ENCODE data around the gene LRRC28. TPM values are rescaled to one million over a fixed set of nuclear protein-coding genes. Genes with fewer than 3 reads are reported as not detected.

The LRRC28 gene
- total RNA-seq, 1 donor from 2014 or later, result 23.8 TPM

GRCh38 chr15:99273801-99274200, 22.5 kb downstream of the LRRC28 start:
- intact Hi-C loops (cut with DNase I), result loop anchor here (10.0 kb wide), 1 partner anchor 481 kb away; no protein-coding TSS in a partner anchor
- TF ChIP-seq POLR2A (IDR thresholded peaks at IDR 0.05) (no peak), CTCF (IDR thresholded peaks at IDR 0.05) (no peak), POLR2AphosphoS5 (IDR thresholded peaks at IDR 0.05; ENCODE audit: insufficient read depth in 1 of 2, low read depth in 1 of 2) (no peak)

GRCh38 chr15:99275061-99275460, 23.8 kb downstream of the LRRC28 start:
- TF ChIP-seq CTCF (IDR thresholded peaks at IDR 0.05), result no peak
- TF ChIP-seq POLR2AphosphoS5 (IDR thresholded peaks at IDR 0.05; ENCODE audit: insufficient read depth in 1 of 2, low read depth in 1 of 2), result no peak
- no peak for TF ChIP-seq POLR2A (IDR thresholded peaks at IDR 0.05)
- Histone ChIP-seq H3K9me3 (no peaks in the 10 kb centered on the region), H3K27me3 (no peaks in the 10 kb centered on the region), H3K4me3 (no peak overlapping the region), H3K36me3 (no peaks in the 10 kb centered on the region), H3K4me1 (no peaks in the 10 kb centered on the region), H3K27ac (no peak overlapping the region)
- intact Hi-C loops (cut with DNase I), result loop anchor here (10.0 kb wide), 1 partner anchor 480 kb away; no protein-coding TSS in a partner anchor
- DNase-seq (ENCODE audit: extremely low spot score in 2 of 2), result no peak

More at GRCh38 chr15:99273801-99274200, 22.5 kb downstream of the LRRC28 start:
- no peak for DNase-seq (ENCODE audit: extremely low spot score in 2 of 2)
- H3K9me3 ChIP-seq, result no peaks in the 10 kb centered on the region
- H3K4me3 ChIP-seq, result no peak overlapping the region
- H3K27ac ChIP-seq, result no peak overlapping the region
- H3K4me1 ChIP-seq, result no peaks in the 10 kb centered on the region
- no peaks in the 10 kb centered on the region for H3K27me3 ChIP-seq
- no peaks in the 10 kb centered on the region for H3K36me3 ChIP-seq

GRCh38 chr15:99275525-99276128, 24.3 kb downstream of the LRRC28 start:
- no peak for DNase-seq (ENCODE audit: extremely low spot score in 2 of 2)
- intact Hi-C loops (cut with DNase I), result loop anchor here (10.0 kb wide), 1 partner anchor 479 kb away; no protein-coding TSS in a partner anchor
- H3K27ac ChIP-seq, result no peak overlapping the region
- H3K4me3 ChIP-seq, result no peak overlapping the region
- TF ChIP-seq CTCF (IDR thresholded peaks at IDR 0.05) (no peak), POLR2A (IDR thresholded peaks at IDR 0.05) (no peak)
- no peaks in the 10 kb centered on the region for H3K4me1 ChIP-seq
- H3K9me3 ChIP-seq, result no peaks in the 10 kb centered on the region
- H3K27me3 ChIP-seq, result no peaks in the 10 kb centered on the region
- no peaks in the 10 kb centered on the region for H3K36me3 ChIP-seq

GRCh38 chr15:99279290-99279689, 28.0 kb downstream of the LRRC28 start:
- Histone ChIP-seq H3K27ac (no peak overlapping the region), H3K4me3 (no peak overlapping the region), H3K9me3 (no peaks in the 10 kb centered on the region), H3K36me3 (no peaks in the 10 kb centered on the region), H3K4me1 (no peaks in the 10 kb centered on the region), H3K27me3 (no peaks in the 10 kb centered on the region)
- intact Hi-C loops (cut with DNase I), result loop anchor here (10.0 kb wide), 1 partner anchor 476 kb away; no protein-coding TSS in a partner anchor
- DNase-seq (ENCODE audit: extremely low spot score in 2 of 2), result no peak
- TF ChIP-seq POLR2A (IDR thresholded peaks at IDR 0.05) (no peak), CTCF (IDR thresholded peaks at IDR 0.05) (no peak), POLR2AphosphoS5 (IDR thresholded peaks at IDR 0.05; ENCODE audit: insufficient read depth in 1 of 2, low read depth in 1 of 2) (no peak)

- Histone ChIP-seq H3K4me1 (no peaks in the 10 kb centered on the region), H3K4me3 (no peak overlapping the region), H3K27me3 (no peaks in the 10 kb centered on the region), H3K9me3 (no peaks in the 10 kb centered on the region), H3K27ac (no peak overlapping the region), H3K36me3 (no peaks in the 10 kb centered on the region)
- TF ChIP-seq POLR2AphosphoS5 (IDR thresholded peaks at IDR 0.05; ENCODE audit: insufficient read depth in 1 of 2, low read depth in 1 of 2), result no peak
- no peak for DNase-seq (ENCODE audit: extremely low spot score in 2 of 2)
- intact Hi-C loops (cut with DNase I), result loop anchor here (10.0 kb wide), 2 partner anchors 295 to 475 kb away; no protein-coding TSS in a partner anchor
Measured at GRCh38 chr15:99279827-99280226, 28.5 kb downstream of the LRRC28 start.
